Prostate gland (tissue), 2 donors: ENCODE results near the gene THRB. TPM values are rescaled to one million over a fixed set of nuclear protein-coding genes. Genes with fewer than 3 reads are reported as not detected.

Source experiments
- DNase-seq: peaks from one replicate; pipeline ENCODE4 v3.0.0-alpha.2; 2019; ENCODE audit warnings: low spot score
- H3K27ac ChIP-seq, 2 donors: fragments of 200-600 bp; sonication (generic); 2 replicates each; pipeline ENCODE4 v1.5.1; 2017 to 2019
- H3K27me3 ChIP-seq: fragments of 200-600 bp; sonication (generic); replicated peaks from 2 replicates; pipeline ENCODE4 v1.5.1; 2019; ENCODE audit not compliant: insufficient read depth
- H3K36me3 ChIP-seq, 2 donors: fragments of 200-600 bp; sonication (generic); 1 replicate in 1 of 2; 2 replicates in 1 of 2; pipeline versions ENCODE4 v1.5.1 to v1.8.1; 2017 to 2019
- H3K4me1 ChIP-seq: fragments of 200-600 bp; sonication (generic); replicated peaks from 2 replicates; pipeline ENCODE4 v1.5.1; 2019
- H3K4me3 ChIP-seq, 2 donors: fragments of 200-600 bp; sonication (generic); 2 replicates each; pipeline ENCODE4 v1.5.1; 2017 to 2019
- H3K9me3 ChIP-seq: fragments of 200-600 bp; sonication (generic); 2 replicates; pipeline ENCODE4 v1.5.1; 2017
- POLR2A ChIP-seq: fragments of 450-650 bp; IDR thresholded peaks from one replicate; pipeline ENCODE4 v1.6.1; 2016; ENCODE audit warnings: antibody characterized with exemption, mild to moderate bottlenecking
- POLR2AphosphoS5 ChIP-seq: sonication (generic); formaldehyde crosslinking; IDR thresholded peaks from one replicate; pipeline ENCODE4 v1.6.1; 2017; ENCODE audit warnings: antibody characterized with exemption
- WGBS: methylation state at CpG from one replicate; pipeline ENCODE4 v1.1.5; 2018; 5-methylcytosine and 5-hydroxymethylcytosine counted together
- intact Hi-C: fragments of 100-400 bp; cut with DNase I; formaldehyde crosslinking; loops from one replicate; pipeline ENCODE4 v1.14.2; 2022
- total RNA-seq, 2 donors: library from RNA; depleted of rRNA; stranded (reverse); fragments of >200 nt; gene quantifications; one replicate each; pipeline ENCODE4 v1.1.0, GENCODE V29; 2016
- TF ChIP-seq, protein P1 (sequence below), 4 experiments: fragments of 200-600 bp in 2 of 4; fragments of 450-650 bp in 2 of 4; sonication (generic) in 2 of 4; IDR thresholded peaks; 1 replicate in 3 of 4; 2 replicates in 1 of 4; pipeline ENCODE4 v1.5.1; 2016 to 2019; ENCODE audit warnings: antibody characterized with exemption in 4 of 4, mild to moderate bottlenecking in 2 of 4, moderate library complexity in 2 of 4

THRB gene
- total RNA-seq, 2 donors from 2014 or later: 13.0 to 39.6 TPM

DNA sequence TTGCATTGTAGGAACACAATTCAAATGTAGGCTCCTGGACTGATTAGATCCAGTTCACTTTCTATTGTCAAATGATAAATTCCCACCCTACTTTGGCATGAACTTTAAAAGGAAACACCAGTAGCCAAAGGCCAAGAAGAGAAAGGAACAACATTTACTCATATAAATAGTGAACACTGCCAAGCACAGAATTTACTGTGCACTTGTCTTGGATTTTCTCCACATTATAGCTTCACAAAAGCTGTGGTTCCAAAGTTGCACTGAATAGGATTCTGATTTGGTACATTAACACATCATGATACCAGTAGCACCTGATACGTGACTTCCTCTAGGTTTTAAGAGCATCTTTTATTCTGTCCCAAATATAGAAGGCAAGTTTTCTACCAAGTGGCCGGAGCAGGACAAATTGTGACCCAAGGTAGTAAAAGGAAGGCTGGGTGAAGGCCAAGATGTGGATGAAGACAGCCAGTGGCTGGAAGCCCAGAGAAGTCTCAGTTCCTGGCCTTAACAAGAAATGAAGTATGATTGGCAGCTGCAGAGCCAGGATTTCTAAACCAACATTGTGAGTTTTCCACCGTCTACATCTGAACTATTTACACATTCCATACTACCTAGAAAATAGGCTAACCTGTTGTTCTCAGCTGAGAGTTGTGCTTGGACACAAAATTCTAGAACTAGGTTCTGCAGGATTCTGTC is 206.7 kb downstream of the THRB start:
- H3K27ac ChIP-seq: peak overlapping the region; percentile 28 to 42

DNA sequence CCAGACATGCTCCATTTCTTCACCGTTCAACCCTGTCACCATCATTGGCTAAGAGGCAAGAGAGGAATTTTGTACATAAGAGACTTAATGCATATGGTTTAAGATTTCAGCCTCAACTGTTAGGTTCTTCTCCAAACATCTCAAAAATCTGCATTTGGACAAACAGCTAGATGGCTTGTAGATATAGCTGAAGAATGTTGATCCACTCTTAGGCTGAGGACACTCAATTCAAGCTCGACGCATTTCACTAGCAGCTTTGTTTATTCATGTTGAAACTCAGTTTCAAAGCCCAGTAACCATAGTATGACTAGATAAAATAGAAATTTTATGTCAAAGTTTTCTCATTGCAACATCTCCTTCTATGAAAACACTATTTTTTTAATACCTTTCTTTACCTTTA is 208.2 kb downstream of the THRB start:
- H3K27me3 ChIP-seq: no peaks in the 10 kb centered on the region
- H3K9me3 ChIP-seq: no peaks in the 10 kb centered on the region
- H3K27ac ChIP-seq: no peak overlapping the region
- WGBS: 88% methylated on average over 3 of the region's 3 CpGs
- intact Hi-C loops: no loop called here
- no peak overlapping the region for H3K4me3 ChIP-seq
- TF ChIP-seq POLR2AphosphoS5 (no peak), POLR2A (no peak)
- TF ChIP-seq, protein P1, sequence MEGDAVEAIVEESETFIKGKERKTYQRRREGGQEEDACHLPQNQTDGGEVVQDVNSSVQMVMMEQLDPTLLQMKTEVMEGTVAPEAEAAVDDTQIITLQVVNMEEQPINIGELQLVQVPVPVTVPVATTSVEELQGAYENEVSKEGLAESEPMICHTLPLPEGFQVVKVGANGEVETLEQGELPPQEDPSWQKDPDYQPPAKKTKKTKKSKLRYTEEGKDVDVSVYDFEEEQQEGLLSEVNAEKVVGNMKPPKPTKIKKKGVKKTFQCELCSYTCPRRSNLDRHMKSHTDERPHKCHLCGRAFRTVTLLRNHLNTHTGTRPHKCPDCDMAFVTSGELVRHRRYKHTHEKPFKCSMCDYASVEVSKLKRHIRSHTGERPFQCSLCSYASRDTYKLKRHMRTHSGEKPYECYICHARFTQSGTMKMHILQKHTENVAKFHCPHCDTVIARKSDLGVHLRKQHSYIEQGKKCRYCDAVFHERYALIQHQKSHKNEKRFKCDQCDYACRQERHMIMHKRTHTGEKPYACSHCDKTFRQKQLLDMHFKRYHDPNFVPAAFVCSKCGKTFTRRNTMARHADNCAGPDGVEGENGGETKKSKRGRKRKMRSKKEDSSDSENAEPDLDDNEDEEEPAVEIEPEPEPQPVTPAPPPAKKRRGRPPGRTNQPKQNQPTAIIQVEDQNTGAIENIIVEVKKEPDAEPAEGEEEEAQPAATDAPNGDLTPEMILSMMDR (IDR thresholded peaks at IDR 0.05): no peak
- DNase-seq: no peak
- H3K4me1 ChIP-seq: peaks cover 12% of the 10 kb centered on the region
- H3K36me3 ChIP-seq: no peaks in the 10 kb centered on the region

More for the DNA sequence above, 206.7 kb downstream of the THRB start:
- DNase-seq: peak; percentile 87
- Histone ChIP-seq H3K36me3 (no peaks in the 10 kb centered on the region), H3K4me3 (no peak overlapping the region), H3K9me3 (no peaks in the 10 kb centered on the region), H3K27me3 (no peaks in the 10 kb centered on the region), H3K4me1 (peaks cover 12% of the 10 kb centered on the region)
- WGBS: 7% methylated on average over 3 of the region's 3 CpGs
- peak; percentile 68 for TF ChIP-seq POLR2AphosphoS5
- no peak for TF ChIP-seq POLR2A
- intact Hi-C loops: no loop called here

DNA sequence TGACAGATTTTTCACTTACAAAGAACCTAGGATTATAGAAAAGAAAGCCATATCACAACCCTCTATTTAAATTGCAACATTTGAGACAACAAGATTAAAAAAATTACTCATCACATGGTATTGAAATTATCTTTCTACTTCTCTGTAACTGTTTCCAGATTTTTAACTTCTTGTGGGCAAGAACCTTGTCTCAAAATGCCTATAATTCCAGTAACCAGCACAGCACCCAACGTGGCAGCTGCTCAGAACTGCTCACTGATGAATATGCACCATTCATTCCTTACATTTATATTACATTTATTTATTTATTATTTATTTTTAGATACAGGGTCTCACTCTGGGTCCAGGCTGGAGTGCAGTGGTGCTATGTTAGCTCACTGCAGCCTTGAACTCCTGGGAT is 216.1 kb downstream of the THRB start:
- no peak overlapping the region for H3K4me3 ChIP-seq
- intact Hi-C loops: no loop called here
- TF ChIP-seq POLR2AphosphoS5 (no peak), POLR2A (no peak)
- TF ChIP-seq, protein P1 (IDR thresholded peaks at IDR 0.05): no peak

DNA sequence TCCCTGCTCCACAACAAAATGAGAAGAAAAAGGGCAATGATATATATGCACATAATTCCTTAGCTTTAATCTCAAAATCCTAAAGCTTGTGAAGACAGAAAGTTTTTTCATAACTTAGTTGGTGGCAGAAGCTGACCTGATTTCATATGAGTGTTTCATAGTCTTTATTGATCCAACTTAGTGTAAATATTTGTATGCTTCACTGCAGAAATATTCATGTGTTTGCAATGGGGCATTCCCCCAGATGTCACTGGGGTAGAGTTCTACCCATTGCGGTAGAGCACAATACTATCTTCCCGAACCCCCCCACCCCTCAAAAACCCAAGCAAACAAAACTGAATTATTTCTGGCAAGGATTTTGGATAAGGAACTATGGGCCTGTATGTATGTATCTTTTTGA is 221.2 kb downstream of the THRB start:
- TF ChIP-seq, protein P1 (IDR thresholded peaks at IDR 0.05): no peak
- TF ChIP-seq POLR2A: no peak
- no peak for TF ChIP-seq POLR2AphosphoS5
- 58% methylated on average over 2 of the region's 2 CpGs for WGBS
- H3K36me3 ChIP-seq: no peaks in the 10 kb centered on the region
- no peaks in the 10 kb centered on the region for H3K9me3 ChIP-seq
- no peak overlapping the region for H3K27ac ChIP-seq
- no peaks in the 10 kb centered on the region for H3K4me1 ChIP-seq
- no peaks in the 10 kb centered on the region for H3K27me3 ChIP-seq
- intact Hi-C loops: no loop called here
- no peak overlapping the region for H3K4me3 ChIP-seq
- no peak for DNase-seq

More for the DNA sequence above, 216.1 kb downstream of the THRB start:
- H3K4me1 ChIP-seq: no peaks in the 10 kb centered on the region
- H3K27me3 ChIP-seq: no peaks in the 10 kb centered on the region
- H3K27ac ChIP-seq: no peak overlapping the region
- H3K9me3 ChIP-seq: no peaks in the 10 kb centered on the region
- WGBS: 97% methylated on average over 1 of the region's 1 CpG
- H3K36me3 ChIP-seq: no peaks in the 10 kb centered on the region
- DNase-seq: no peak

DNA sequence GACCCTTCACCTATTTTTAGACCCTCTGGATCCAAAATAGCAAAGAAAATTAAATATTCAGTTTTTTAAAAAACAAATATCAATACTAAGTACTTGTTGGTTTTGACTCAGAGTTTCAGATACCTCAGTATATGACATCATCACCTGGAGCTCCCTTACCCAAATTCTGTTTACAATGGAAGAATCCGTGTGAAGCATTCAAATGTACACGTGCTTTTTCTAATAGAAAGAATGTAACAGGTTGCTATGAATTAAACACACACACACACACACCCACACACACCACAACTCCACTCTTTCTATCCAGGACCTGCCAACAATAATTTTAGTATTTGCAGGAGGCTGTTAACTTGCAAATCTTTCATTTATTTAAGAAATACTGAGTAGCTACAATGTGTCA is 221.8 kb downstream of the THRB start:
- no peak overlapping the region for H3K4me3 ChIP-seq
- DNase-seq: no peak
- intact Hi-C loops: no loop called here
- no peaks in the 10 kb centered on the region for H3K27me3 ChIP-seq
- H3K27ac ChIP-seq: no peak overlapping the region
- H3K4me1 ChIP-seq: no peaks in the 10 kb centered on the region
- 55% methylated on average over 2 of the region's 2 CpGs for WGBS
- TF ChIP-seq POLR2AphosphoS5: no peak
- TF ChIP-seq, protein P1 (IDR thresholded peaks at IDR 0.05): no peak
- no peak for TF ChIP-seq POLR2A
- H3K36me3 ChIP-seq: no peaks in the 10 kb centered on the region
- no peaks in the 10 kb centered on the region for H3K9me3 ChIP-seq
